Thoracic aorta (tissue), 2 donors: ENCODE results near the gene TBRG4. TPM values are rescaled to one million over a fixed set of nuclear protein-coding genes. Genes with fewer than 3 reads are reported as not detected.

Experiments
- ATAC-seq: fragments of 150-250 bp; one replicate; pipeline ENCODE4 v1.8.0; 2017; ENCODE audit warnings: low read depth; ENCODE audit not compliant: insufficient number of reproducible peaks, low FRiP score
- DNase-seq: peaks from one replicate; pipeline ENCODE4 v3.0.0-alpha.2; 2020; ENCODE audit warnings: low spot score
- H3K27ac ChIP-seq, 2 donors: fragments of 200-600 bp; sonication (generic); 1 replicate in 1 of 2; 2 replicates in 1 of 2; pipeline ENCODE4 v1.5.1; 2016; ENCODE audit warnings: mild to moderate bottlenecking in 2 of 2, moderate library complexity in 2 of 2
- H3K27me3 ChIP-seq: fragments of 200-600 bp; sonication (generic); replicated peaks from 2 replicates; pipeline ENCODE4 v1.6.0; 2016; ENCODE audit warnings: mild to moderate bottlenecking; ENCODE audit not compliant: insufficient read depth
- H3K36me3 ChIP-seq: fragments of 200-600 bp; sonication (generic); one replicate; pipeline ENCODE4 v1.5.1; 2016
- H3K4me1 ChIP-seq, 2 donors: fragments of 200-600 bp; sonication (generic); 1 replicate in 1 of 2; 2 replicates in 1 of 2; pipeline versions ENCODE4 v1.5.1 to v1.6.0; 2016; ENCODE audit warnings: low read depth in 2 of 2, mild to moderate bottlenecking in 1 of 2; ENCODE audit not compliant: control insufficient read depth in 1 of 2
- H3K4me3 ChIP-seq: fragments of 200-600 bp; sonication (generic); 2 replicates; pipeline ENCODE4 v1.5.1; 2016; ENCODE audit warnings: mild to moderate bottlenecking
- H3K9me3 ChIP-seq: fragments of 200-600 bp; sonication (generic); 2 replicates; pipeline ENCODE4 v1.5.1; 2016
- CTCF ChIP-seq: fragments of 200-600 bp; sonication (generic); IDR thresholded peaks from one replicate; pipeline ENCODE4 v1.5.1; 2019; ENCODE audit warnings: antibody characterized with exemption
- total RNA-seq, 2 donors: library from RNA; depleted of rRNA; stranded (reverse); fragments of >200 nt; gene quantifications; one replicate each; pipeline versions ENCODE4 v1.1.0 to v1.2.3, GENCODE V29; 2016

Gene TBRG4
- total RNA-seq, 2 donors from 2014 or later, result 47.8 to 67.1 TPM

GRCh38 chr7:45088146-45088701, 23.3 kb downstream of the TBRG4 start:
- H3K36me3 ChIP-seq, result no peaks in the 10 kb centered on the region
- H3K27ac ChIP-seq, result peak overlapping the region; percentile 78 to 79
- peak overlapping the region; percentile 78 for H3K4me3 ChIP-seq
- DNase-seq (no peak), ATAC-seq (no peak)
- no peak for TF ChIP-seq CTCF
- H3K9me3 ChIP-seq, result no peaks in the 10 kb centered on the region
- peaks cover 4 to 11% of the 10 kb centered on the region in 2 donors for H3K4me1 ChIP-seq
- H3K27me3 ChIP-seq, result no peaks in the 10 kb centered on the region

GRCh38 chr7:45087301-45088145, 24.0 kb downstream of the TBRG4 start:
- Histone ChIP-seq H3K4me1 (peaks cover 4 to 11% of the 10 kb centered on the region in 2 donors), H3K27me3 (no peaks in the 10 kb centered on the region), H3K36me3 (no peaks in the 10 kb centered on the region), H3K4me3 (peak overlapping the region; percentile 78), H3K27ac (peak overlapping the region in 1 of 2 donors; percentile 79), H3K9me3 (no peaks in the 10 kb centered on the region)
- no peak for DNase-seq
- no peak for TF ChIP-seq CTCF
- ATAC-seq, result no peak

GRCh38 chr7:45086331-45087065, 25.0 kb downstream of the TBRG4 start:
- H3K36me3 ChIP-seq, result no peaks in the 10 kb centered on the region
- H3K27me3 ChIP-seq, result no peaks in the 10 kb centered on the region
- no peak for TF ChIP-seq CTCF
- H3K4me3 ChIP-seq, result no peak overlapping the region
- no peaks in the 10 kb centered on the region for H3K9me3 ChIP-seq
- ATAC-seq, result no peak
- no peak for DNase-seq
- no peak overlapping the region for H3K27ac ChIP-seq
- H3K4me1 ChIP-seq, result peaks cover 4 to 11% of the 10 kb centered on the region in 2 donors

GRCh38 chr7:45085619-45086200, 25.8 kb downstream of the TBRG4 start:
- DNase-seq, result no peak
- no peaks in the 10 kb centered on the region for H3K36me3 ChIP-seq

More at GRCh38 chr7:45085619-45086200, 25.8 kb downstream of the TBRG4 start:
- no peak for ATAC-seq
- Histone ChIP-seq H3K4me3 (no peak overlapping the region), H3K27me3 (no peaks in the 10 kb centered on the region), H3K9me3 (no peaks in the 10 kb centered on the region), H3K4me1 (peaks cover 4 to 11% of the 10 kb centered on the region in 2 donors), H3K27ac (no peak overlapping the region)
- TF ChIP-seq CTCF, result no peak
